ENCODE measurements around the gene GOLGA6C.

DNA sequence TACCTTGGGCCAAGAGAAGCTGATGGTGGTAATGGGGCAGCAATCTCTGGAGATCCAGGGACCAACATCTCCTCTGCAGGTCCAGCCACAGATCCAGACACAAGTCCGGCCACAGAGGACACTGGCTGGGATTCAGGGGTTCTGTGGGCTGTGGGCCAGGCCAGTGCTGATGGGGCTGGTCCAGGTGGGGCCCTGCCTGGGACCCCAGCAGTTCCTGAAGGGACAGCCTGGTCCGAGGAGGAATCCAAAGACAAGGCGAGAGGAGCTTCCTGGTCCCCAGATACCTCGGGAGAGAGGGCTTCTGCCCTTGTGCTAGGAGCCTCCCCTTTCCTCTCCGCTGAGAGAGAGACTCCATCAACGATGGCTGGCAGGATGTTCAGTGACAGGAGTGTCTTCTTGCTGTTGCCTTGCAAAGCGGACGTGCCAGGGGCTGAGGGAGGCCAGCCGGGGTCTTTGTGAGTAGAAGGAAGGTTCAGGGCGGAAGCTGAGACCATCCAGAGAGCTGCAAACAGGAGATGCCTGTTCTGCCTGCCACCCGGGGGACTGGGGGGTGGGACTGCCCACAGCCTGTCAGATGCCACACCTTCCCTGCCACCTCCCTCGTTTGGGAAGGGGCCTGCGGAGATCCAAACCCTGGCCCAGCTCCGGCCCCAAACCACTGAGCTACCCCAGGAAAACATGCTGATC lies 24.5 kb upstream of the GOLGA6C start:
- TF ChIP-seq JUND (IDR thresholded peaks at IDR 0.05; ENCODE audit: low read depth, low read length): no peak
- TF ChIP-seq, protein P1, sequence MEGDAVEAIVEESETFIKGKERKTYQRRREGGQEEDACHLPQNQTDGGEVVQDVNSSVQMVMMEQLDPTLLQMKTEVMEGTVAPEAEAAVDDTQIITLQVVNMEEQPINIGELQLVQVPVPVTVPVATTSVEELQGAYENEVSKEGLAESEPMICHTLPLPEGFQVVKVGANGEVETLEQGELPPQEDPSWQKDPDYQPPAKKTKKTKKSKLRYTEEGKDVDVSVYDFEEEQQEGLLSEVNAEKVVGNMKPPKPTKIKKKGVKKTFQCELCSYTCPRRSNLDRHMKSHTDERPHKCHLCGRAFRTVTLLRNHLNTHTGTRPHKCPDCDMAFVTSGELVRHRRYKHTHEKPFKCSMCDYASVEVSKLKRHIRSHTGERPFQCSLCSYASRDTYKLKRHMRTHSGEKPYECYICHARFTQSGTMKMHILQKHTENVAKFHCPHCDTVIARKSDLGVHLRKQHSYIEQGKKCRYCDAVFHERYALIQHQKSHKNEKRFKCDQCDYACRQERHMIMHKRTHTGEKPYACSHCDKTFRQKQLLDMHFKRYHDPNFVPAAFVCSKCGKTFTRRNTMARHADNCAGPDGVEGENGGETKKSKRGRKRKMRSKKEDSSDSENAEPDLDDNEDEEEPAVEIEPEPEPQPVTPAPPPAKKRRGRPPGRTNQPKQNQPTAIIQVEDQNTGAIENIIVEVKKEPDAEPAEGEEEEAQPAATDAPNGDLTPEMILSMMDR (IDR thresholded peaks at IDR 0.05 in 2 of 3, conservative IDR thresholded peaks at IDR 0.05 in 1 of 3; ENCODE audit: control insufficient read depth in 2 of 3, extremely low read depth in 1 of 3, insufficient read depth in 1 of 3, low read depth in 3 of 3, low read length in 3 of 3): no peak
